ENCODE results near the gene DNAAF5.
"Not testable (repeated sequence)": the region's sequence is repeated elsewhere in the genome, so short reads cannot be mapped to it uniquely, and the experiment has no call there.

DNAAF5 gene

GRCh38 chr7:748446-748845 lies 21.9 kb downstream of the DNAAF5 start:
- no peak for DNase-seq

- no peak for DNase-seq
These were observed 22.6 kb downstream of the DNAAF5 start for GRCh38 chr7:749140-749551.

GRCh38 chr7:750111-750905 lies 23.8 kb downstream of the DNAAF5 start:
- DNase-seq, result no peak

- no peak for DNase-seq
These were observed 25.3 kb downstream of the DNAAF5 start for GRCh38 chr7:751826-752225.

- DNase-seq, result not testable (repeated sequence)
These were observed 25.8 kb downstream of the DNAAF5 start for GRCh38 chr7:752256-752655.

GRCh38 chr7:753190-753589 lies 26.7 kb downstream of the DNAAF5 start:
- no peak for DNase-seq

DNA sequence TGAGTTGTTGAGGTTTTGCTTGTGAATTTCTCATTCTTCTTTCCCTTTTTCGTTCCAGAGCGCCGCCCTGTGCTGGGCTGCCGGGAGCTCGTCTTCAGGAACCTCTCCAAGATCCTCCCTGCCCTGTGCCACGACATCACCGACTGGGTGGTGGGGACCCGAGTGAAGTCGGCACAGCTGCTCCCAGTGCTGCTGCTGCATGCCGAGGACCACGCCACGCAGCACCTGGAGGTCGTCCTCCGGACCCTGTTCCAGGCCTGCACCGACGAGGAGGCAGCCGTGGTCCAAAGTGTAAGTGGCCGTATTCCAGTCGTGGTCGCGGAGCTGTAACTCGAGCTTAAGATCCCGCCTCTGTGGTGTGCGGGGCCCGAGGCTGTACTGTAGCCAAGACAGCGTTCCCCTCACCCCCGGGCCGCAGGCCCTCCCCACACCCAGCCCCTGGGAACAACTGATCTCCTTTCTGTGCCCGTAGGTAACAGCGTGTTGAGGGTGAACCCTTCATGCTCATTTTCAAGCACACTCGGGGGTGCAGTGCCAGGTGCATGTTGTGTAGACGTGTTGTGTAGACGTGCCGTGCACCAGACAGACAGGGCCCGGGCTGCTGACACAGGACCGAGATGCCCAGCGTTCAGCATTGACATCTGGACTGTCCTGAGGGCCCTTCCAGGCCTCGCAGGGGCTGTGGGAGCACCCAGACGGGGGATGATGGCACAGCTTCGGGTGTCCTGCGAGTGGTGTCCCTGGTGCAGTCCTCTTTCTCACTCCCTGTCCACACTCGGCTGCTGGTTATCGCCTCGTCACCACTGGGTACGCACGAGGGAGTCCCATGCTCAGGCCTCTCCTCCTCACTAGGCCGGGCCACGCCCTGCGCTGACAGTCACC lies 28.3 kb downstream of the DNAAF5 start:
- DNase-seq, result no peak

DNA sequence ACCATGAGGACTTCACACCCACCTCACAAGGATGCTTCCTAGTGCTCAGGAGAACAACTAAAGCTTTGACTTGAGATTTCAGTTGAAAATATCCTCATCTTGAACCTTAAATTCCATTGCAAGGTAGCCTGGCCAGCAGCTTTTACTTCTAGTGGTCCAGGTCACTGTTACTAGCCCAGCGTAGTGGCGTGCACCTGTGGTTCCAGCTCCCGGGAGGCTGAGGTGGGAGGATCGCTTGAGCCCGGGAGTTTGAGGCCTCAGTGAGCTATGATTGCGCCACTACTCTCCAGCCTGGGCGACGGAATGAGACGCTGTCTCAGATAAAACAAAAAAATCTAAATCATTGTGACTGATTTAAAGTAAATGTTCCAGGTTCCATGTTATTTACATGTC lies 28.9 kb downstream of the DNAAF5 start:
- DNase-seq, result no peak

- no peak for DNase-seq
These were observed 29.9 kb downstream of the DNAAF5 start for GRCh38 chr7:756231-756927.

DNA sequence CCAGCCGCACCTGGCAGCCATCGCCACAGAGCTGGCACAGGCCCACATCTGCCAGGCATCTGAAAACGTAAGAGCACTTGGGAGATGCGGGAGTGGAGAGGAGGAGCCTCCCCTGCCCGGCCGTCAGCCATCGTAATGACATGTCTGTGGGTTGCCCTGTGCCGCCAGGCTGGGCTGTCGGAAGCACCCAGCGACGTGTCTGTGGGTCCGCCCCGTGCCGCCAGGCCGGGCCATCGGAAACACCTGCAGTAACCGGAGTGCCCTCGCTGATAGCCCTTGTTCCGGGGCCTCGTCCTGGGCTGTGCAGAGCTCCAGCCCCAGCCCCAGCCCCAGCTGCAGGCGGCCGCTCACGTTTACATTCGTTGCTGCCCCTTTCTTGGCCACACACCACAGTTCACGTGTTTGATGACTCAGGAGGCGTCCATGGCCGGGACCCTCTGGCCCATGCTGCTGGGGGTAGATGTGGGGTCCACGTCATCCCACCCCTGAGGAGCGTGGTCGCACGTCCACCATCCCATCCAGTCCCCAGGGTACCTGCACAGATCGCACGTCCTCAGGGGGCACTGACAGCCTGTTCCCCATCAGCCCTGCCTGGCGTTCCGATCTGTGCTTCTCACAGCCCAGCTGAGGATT lies 30.5 kb downstream of the DNAAF5 start:
- DNase-seq, result no peak

GRCh38 chr7:757741-758163 lies 31.3 kb downstream of the DNAAF5 start:
- DNase-seq, result no peak

GRCh38 chr7:759569-759968 lies 33.1 kb downstream of the DNAAF5 start:
- no peak for DNase-seq

GRCh38 chr7:760006-760405 lies 33.5 kb downstream of the DNAAF5 start:
- DNase-seq, result no peak

DNA sequence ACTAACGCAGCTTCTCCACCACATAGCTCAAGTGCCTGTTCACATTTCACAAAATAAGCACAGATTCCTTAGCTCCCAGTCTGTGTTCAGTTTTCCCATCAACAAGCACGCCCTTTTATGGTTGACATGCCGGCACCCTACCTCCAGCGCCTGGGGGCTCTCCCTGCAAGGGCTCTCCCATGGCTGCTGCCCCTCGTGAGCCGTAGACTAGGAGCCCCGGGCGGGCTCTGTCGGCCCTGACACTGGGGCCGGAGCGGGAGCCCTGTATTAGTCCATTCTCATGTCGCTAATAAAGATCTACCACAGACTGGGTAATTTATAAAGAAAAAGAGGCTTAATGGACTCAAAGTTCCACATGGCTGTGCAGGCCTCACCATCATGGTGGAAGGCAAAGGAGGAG lies 34.6 kb downstream of the DNAAF5 start:
- no peak for DNase-seq

GRCh38 chr7:761631-762030 lies 35.1 kb downstream of the DNAAF5 start:
- no peak for DNase-seq

GRCh38 chr7:762885-763284 lies 36.4 kb downstream of the DNAAF5 start:
- no peak for DNase-seq

DNA sequence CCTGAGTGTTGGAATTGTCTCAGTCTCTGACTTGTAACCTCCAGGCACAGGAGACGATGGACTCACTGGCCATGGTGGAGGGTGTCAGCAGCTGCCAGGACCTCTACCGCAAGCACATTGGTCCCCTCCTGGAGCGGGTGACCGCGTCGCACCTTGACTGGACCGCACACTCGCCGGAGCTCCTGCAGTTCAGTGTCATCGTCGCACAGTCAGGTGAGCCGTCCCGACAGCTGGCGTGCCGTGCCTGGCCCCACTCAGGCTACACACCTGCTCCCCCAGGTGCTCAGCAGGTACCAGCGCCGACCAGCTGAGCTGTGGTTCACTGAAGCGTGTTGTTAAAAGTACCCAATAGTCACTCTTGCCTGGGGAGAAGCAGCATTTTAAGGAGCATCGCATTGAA lies 37.3 kb downstream of the DNAAF5 start:
- DNase-seq, result no peak

DNA sequence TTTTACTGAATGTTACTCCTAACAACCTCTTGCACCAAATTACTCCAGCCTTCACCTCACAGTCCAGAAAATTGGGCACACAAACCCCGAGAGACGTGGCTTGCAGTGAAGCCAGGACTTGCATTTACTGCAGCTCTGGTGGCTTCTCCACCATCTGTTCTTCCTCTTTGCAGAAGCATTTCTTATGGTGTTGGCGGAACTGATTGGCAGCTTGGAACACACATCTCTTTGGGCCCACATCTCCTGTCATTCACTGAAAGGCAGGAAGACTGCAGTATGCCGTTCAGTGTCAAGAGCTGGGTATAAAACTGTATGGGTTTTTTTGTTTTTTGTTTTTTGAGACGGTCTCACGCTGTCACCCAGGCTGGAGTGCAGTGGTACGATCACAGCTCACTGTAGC lies 38.9 kb downstream of the DNAAF5 start:
- no peak for DNase-seq

DNA sequence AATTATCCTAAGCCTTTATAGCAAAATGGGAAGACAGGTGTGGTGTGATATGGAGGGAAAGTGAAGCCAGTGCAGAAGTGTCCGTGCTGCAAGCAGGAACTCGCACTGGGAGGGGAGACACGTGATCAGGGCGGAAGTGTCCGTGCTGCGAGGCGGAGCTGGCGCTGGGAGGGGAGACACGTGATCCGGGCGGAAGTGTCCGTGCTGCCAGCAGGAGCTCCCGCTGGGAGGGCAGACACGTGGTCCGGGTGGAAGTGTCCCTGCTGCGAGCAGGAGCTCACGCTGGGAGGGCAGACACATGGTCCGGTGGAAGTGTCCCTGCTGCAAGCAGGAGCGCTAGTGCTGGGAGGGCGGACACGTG lies 41.1 kb downstream of the DNAAF5 start:
- DNase-seq, result no peak

DNA sequence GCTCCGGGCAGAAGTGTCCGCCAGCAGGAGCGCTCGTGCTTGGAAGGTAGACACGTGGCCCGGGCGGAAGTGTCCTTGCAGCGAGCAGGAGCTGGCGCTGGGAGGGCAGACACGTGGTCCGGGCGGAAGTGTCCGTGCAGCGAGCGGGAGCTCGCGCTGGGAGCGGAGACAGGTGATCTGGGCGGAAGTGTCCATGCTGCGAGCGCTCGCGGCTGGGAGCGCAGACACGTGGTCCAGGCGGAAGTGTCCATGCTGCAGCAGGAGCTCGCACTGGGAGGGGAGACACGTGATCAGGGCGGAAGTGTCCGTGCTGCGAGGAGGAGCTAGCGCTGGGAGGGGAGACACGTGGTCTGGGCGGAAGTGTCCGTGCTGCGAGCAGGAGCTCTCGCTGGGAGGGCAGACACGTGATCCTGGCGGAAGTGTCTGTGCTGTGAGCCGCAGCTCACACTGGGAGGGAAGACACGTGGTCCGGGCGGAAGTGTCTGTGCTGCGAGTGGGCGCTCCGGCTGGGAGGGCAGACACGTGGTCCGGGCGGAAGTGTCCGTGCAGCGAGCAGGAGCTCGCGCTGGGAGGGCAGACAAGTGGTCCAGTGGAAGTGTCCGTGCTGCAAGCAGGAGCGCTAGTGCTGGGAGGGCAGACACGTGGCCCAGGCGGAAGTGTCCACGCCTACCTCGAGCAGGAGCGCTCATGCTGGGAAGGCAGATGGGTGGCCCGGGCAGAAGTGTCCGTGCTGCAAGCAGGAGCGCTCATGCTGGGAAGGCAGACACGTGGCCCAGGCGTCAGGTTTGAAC lies 41.6 kb downstream of the DNAAF5 start:
- DNase-seq, result no peak

GRCh38 chr7:768881-769504 lies 42.5 kb downstream of the DNAAF5 start:
- DNase-seq, result no peak

GRCh38 chr7:770336-770735 lies 43.8 kb downstream of the DNAAF5 start:
- no peak for DNase-seq
